Measurements from ENCODE around the gene R3HDM2. TPM values are rescaled to one million over a fixed set of nuclear protein-coding genes. Genes with fewer than 3 reads are reported as not detected.
"Not testable (repeated sequence)": the region's sequence is repeated elsewhere in the genome, so short reads cannot be mapped to it uniquely, and the experiment has no call there.

The R3HDM2 gene
- polyA plus RNA-seq, 3 donors: 60.6 to 67.5 (median 66.1) TPM

DNA sequence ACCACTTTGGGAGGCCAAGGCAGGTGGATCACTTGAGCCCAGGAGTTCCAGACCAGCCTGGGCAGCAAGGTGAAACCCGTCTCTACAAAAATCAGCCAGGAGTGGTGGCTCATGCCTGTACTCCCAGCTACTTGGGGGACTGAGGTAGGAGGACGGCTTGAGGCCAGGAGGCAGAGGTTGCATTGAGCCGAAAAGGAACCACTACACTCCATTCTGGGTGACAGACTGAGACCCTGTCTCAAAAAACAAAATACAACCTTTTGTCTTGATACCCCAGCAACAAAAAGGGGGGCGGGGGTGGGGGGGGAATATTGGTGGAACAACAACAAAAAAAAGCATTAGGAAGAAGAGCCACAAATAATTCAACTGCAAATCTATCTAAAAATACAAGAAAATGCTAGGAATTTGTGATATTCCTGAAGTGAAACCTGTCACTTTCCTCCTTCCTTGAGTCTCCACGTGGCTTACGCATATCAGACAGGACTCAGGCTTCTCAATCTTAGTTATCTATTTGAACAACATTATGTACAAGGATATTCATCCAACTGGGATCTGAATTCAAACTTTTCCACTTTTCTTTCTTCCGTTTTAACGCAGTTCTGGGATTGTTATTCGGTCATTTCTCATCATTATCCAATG is 1.3 kb downstream of the R3HDM2 start:
- no peak for DNase-seq (ENCODE audit: low read depth in 3 of 3, low spot score in 2 of 3)

- no peak for DNase-seq (ENCODE audit: low read depth in 3 of 3, low spot score in 2 of 3)
These were observed 1.9 kb downstream of the R3HDM2 start for GRCh38 chr12:57428965-57429364.

- DNase-seq (ENCODE audit: low read depth in 3 of 3, low spot score in 2 of 3): not testable (repeated sequence)
These were observed 3.9 kb downstream of the R3HDM2 start for GRCh38 chr12:57426948-57427347.

- no peak for DNase-seq (ENCODE audit: low read depth in 3 of 3, low spot score in 2 of 3)
These were observed 10.4 kb downstream of the R3HDM2 start for GRCh38 chr12:57420482-57420881.

DNA sequence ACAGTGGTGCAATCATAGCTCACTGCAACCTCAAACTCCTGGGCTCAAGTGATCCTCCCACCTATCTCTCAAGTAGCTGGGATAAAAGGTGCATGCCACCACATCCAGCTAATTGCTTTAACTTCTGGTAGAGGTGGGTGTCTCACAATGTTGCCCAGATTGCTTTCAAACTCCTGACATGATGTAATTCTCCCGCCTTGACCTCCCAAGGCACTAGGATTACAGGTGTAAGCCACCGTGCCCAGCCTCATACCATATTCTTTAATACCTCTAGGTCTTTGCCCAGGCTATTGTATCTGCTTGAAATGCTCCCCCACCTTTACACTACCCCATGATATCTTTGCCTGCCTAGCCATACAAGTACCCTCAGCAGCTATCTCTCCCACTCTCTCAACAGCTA is 11.3 kb downstream of the R3HDM2 start:
- DNase-seq (ENCODE audit: low read depth in 3 of 3, low spot score in 2 of 3): no peak

DNA sequence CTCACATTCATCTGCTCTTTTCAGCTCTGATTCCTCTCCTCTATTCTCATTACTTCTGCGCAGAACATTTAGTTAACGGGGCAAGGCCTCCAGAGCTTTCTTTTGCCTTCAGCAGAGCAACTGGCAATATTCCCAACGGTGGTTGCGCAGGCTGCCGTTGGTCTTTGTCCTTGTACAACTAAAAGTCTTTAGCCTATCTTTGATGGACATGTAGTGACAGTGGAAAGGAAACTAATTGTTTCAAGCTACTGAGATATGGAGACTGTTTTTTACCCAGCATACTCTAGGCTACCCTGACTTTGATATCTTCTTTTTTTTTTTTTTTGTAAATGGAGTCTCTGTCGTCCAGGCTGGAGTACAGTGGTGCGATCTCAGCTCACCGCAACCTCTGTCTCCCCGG is 12.6 kb downstream of the R3HDM2 start:
- no peak for DNase-seq (ENCODE audit: low read depth in 3 of 3, low spot score in 2 of 3)

DNA sequence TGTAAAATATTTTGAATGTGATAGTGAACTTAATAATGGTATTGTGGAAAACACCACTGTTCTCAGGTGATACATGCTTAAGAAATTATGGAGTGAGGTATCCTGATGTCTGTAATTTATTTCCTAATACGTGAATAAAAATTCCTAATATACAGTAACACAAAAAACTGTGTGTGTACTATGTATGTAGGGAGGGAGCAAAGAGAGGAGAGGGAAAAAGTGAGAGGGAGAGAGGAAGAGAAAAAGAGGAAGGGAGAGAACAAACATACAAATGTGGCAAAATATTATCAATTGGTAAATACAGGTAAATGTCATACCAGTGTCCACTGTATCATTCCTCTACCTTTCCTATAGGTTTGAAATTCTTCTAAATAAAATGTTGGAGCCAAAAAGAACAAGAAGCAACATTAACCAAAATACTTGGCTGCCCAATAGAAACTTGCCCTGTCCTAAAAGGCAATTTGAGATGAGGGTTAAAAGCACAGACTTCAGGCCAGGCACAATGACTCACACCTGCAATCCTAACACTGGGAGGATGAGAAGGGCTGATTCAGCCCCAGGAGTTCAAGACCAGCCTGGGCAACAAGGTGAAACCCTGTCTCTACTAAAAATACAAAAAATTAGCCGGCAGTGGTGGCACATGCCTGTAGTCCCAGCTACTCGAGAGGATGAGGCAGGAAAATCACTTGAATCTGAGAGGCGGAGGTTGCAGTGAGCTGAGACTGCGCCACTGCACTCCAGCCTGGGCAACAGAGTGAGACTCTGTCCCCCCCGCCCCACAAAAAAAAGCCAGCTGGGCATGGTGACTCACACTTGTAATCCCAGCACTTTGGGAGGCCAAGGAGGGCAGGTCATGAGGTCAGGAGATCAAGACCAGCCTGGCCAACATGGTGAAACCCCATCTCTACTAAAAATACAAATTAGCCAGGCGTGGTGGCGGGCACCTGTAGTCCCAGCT is 14.5 kb downstream of the R3HDM2 start:
- no peak for DNase-seq (ENCODE audit: low read depth in 3 of 3, low spot score in 2 of 3)

- DNase-seq (ENCODE audit: low read depth in 3 of 3, low spot score in 2 of 3): no peak
These were observed 15.8 kb downstream of the R3HDM2 start for GRCh38 chr12:57415088-57415487.

GRCh38 chr12:57414160-57414559 is 16.7 kb downstream of the R3HDM2 start:
- not testable (repeated sequence) for DNase-seq (ENCODE audit: low read depth in 3 of 3, low spot score in 2 of 3)

- no peak for DNase-seq (ENCODE audit: low read depth in 3 of 3, low spot score in 2 of 3)
These were observed 20.3 kb downstream of the R3HDM2 start for GRCh38 chr12:57410534-57410933.

- no peak for DNase-seq (ENCODE audit: low read depth in 3 of 3, low spot score in 2 of 3)
These were observed 25.7 kb downstream of the R3HDM2 start for GRCh38 chr12:57404966-57405640.

DNA sequence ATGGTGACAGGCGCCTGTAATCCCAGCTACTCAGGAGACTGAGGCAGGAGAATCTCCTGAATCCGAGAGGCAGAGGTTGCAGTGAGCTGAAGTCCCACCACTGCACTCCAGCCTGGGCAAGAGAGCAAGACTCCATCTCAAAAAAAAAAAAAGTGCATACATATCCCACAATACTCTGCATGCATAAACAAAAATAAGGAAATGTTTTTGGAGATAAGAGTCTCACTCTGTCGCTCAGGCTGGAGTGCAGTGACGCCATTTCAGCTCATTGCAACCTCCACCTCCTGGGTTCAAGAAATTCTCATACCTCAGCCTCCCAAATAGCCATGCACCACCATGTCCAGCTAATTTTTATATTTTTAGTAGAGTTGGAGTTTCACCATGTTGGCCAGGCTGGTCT is 28.7 kb downstream of the R3HDM2 start:
- DNase-seq (ENCODE audit: low read depth in 3 of 3, low spot score in 2 of 3): not testable (repeated sequence)

DNA sequence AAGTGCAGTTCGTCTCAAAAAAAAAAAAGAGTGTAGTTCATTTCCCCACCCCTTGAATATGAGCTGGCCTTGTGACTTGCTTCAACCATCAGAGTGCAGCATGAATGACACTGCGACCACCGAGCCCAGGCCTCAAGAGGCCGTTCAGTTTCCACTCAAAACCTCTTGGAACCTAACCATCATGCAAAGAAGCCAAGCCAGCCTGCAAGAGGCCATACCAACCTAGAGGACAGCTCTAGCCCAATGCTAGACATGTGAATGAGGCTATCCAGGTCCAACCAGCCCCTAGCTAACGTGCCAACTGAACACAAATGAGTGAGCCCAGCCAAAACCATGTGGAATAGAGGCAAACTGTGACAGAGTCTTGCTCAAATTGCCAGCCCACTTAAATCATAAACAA is 29.7 kb downstream of the R3HDM2 start:
- DNase-seq (ENCODE audit: low read depth in 3 of 3, low spot score in 2 of 3): no peak

DNA sequence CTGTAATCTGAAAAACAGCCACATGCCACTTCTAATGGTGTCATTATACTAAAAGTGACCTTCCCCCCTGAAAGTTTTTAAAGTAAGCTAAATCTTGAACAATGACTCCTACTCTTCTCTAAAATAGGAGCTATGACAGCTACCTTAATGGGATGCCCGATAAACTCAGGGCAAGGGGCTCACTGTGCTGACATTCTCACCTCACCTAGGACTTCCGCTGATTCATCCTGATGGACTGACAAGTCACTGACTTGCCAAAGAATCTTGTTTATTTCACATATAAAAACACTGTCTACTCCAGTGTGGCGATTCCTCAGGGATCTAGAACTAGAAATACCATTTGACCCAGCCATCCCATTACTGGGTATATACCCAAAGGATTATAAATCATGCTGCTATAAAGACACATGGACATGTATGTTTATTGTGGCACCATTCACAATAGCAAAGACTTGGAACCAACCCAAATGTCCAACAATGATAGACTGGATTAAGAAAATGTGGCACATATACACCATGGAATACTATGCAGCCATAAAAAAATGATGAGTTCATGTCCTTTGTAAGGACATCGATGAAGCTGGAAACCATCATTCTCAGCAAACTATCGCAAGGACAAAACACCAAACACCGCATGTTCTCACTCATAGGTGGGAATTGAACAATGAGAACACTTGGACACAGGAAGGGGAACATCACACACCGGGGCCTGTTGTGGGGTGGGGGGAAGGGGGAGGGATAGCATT is 31.0 kb downstream of the R3HDM2 start:
- DNase-seq (ENCODE audit: low read depth in 3 of 3, low spot score in 2 of 3): not testable (repeated sequence)

- DNase-seq (ENCODE audit: low read depth in 3 of 3, low spot score in 2 of 3): no peak
These were observed 33.4 kb downstream of the R3HDM2 start for GRCh38 chr12:57397441-57397840.

GRCh38 chr12:57395121-57395520 is 35.7 kb downstream of the R3HDM2 start:
- no peak for DNase-seq (ENCODE audit: low read depth in 3 of 3, low spot score in 2 of 3)

GRCh38 chr12:57390174-57390573 is 40.7 kb downstream of the R3HDM2 start:
- no peak for DNase-seq (ENCODE audit: low read depth in 3 of 3, low spot score in 2 of 3)

- no peak for DNase-seq (ENCODE audit: low read depth in 3 of 3, low spot score in 2 of 3)
These were observed 41.8 kb downstream of the R3HDM2 start for GRCh38 chr12:57389033-57389432.

GRCh38 chr12:57388425-57388824 is 42.4 kb downstream of the R3HDM2 start:
- no peak for DNase-seq (ENCODE audit: low read depth in 3 of 3, low spot score in 2 of 3)

- DNase-seq (ENCODE audit: low read depth in 3 of 3, low spot score in 2 of 3): no peak
These were observed 44.6 kb downstream of the R3HDM2 start for GRCh38 chr12:57386187-57386720.

Measured in right renal cortex interstitium (tissue), 3 donors.